Measurements from ENCODE around the gene ADAMTS17. TPM values are rescaled to one million over a fixed set of nuclear protein-coding genes. Genes with fewer than 3 reads are reported as not detected.

Gene ADAMTS17
- total RNA-seq, 1 experiment from 2014 or later = 1.6 TPM

- Histone ChIP-seq H3K27ac (ENCODE audit: low read length) (no peak overlapping the region), H3K27me3 (ENCODE audit: control insufficient read depth, insufficient read depth, low read length) (no peaks in the 10 kb centered on the region), H3K4me1 (ENCODE audit: control insufficient read depth, insufficient read depth, low read length) (no peaks in the 10 kb centered on the region; the same call in 1 of the 2 replicates), H3K9me3 (ENCODE audit: control insufficient read depth, insufficient read depth, low read depth, low read length) (no peaks in the 10 kb centered on the region), H3K4me3 (ENCODE audit: low read depth in 2 of 2, low read length in 2 of 2) (no peak overlapping the region), H3K36me3 (ENCODE audit: control insufficient read depth, insufficient read depth, low read length) (no peaks in the 10 kb centered on the region)
- ATAC-seq (no peak), DNase-seq (ENCODE audit: low read depth, low spot score) (no peak)
- in situ Hi-C loops (cut with HindIII; ENCODE audit: low pct_unique_long_range_greater_than_20kb, low sequenced_read_pairs) = no loop called here
- intact Hi-C loops (cut with micrococcal nuclease; ENCODE audit: unreplicated experiment) = no loop called here
- no peak for TF ChIP-seq TCF7L2 (IDR thresholded peaks at IDR 0.05; ENCODE audit: low read depth, low read length)
- TF ChIP-seq REST (IDR thresholded peaks at IDR 0.05; ENCODE audit: insufficient read depth in 1 of 2, low read depth in 2 of 2, low read length in 1 of 2) = no peak
- TF ChIP-seq SIN3A (IDR thresholded peaks at IDR 0.05; ENCODE audit: borderline replicate concordance, insufficient read depth, low read depth, low read length) = no peak
- TF ChIP-seq POLR2AphosphoS5 (IDR thresholded peaks at IDR 0.05; ENCODE audit: low read depth, low read length) = no peak
- TF ChIP-seq CTCF (IDR thresholded peaks at IDR 0.05) = no peak
- no TSS peak for BruUV-seq (replicated peaks)
- POLR2A ChIA-PET = no interaction called here
- CTCF ChIA-PET = interaction anchor here (0.6 kb wide), 1 partner anchor 99 kb away, joined by 4 read pairs; no protein-coding TSS in a partner anchor
These were observed 362.4 kb downstream of the ADAMTS17 start for GRCh38 chr15:99979371-99979770.

- Histone ChIP-seq H3K27ac (ENCODE audit: low read length) (no peak overlapping the region), H3K36me3 (ENCODE audit: control insufficient read depth, insufficient read depth, low read length) (no peaks in the 10 kb centered on the region), H3K4me3 (ENCODE audit: low read depth in 2 of 2, low read length in 2 of 2) (no peak overlapping the region), H3K9me3 (ENCODE audit: control insufficient read depth, insufficient read depth, low read depth, low read length) (no peaks in the 10 kb centered on the region), H3K27me3 (ENCODE audit: control insufficient read depth, insufficient read depth, low read length) (no peaks in the 10 kb centered on the region), H3K4me1 (ENCODE audit: control insufficient read depth, insufficient read depth, low read length) (no peaks in the 10 kb centered on the region; the same call in 1 of the 2 replicates)
- ChIA-PET CTCF (no interaction called here), POLR2A (no interaction called here)
- in situ Hi-C loops (cut with HindIII; ENCODE audit: low pct_unique_long_range_greater_than_20kb, low sequenced_read_pairs) = no loop called here
- DNase-seq (ENCODE audit: low read depth, low spot score) = no peak
- no TSS peak for BruUV-seq (replicated peaks)
- intact Hi-C loops (cut with micrococcal nuclease; ENCODE audit: unreplicated experiment) = no loop called here
- TF ChIP-seq TCF7L2 (IDR thresholded peaks at IDR 0.05; ENCODE audit: low read depth, low read length) = no peak
- no peak for TF ChIP-seq CTCF (IDR thresholded peaks at IDR 0.05)
- TF ChIP-seq POLR2AphosphoS5 (IDR thresholded peaks at IDR 0.05; ENCODE audit: low read depth, low read length) = no peak
- no peak for TF ChIP-seq REST (IDR thresholded peaks at IDR 0.05; ENCODE audit: insufficient read depth in 1 of 2, low read depth in 2 of 2, low read length in 1 of 2)
- TF ChIP-seq SIN3A (IDR thresholded peaks at IDR 0.05; ENCODE audit: borderline replicate concordance, insufficient read depth, low read depth, low read length) = no peak
- no peak for ATAC-seq
These were observed 363.3 kb downstream of the ADAMTS17 start for GRCh38 chr15:99978426-99978825.
